ENCODE data around the gene PSAP.
"Not testable (repeated sequence)": the region's sequence is repeated elsewhere in the genome, so short reads cannot be mapped to it uniquely, and the experiment has no call there.

Gene PSAP

GRCh38 chr10:71850743-71851464 is at the start of gene PSAP:
TSS of gene PSAP (minus strand) at chr10:71851251. CDS start at chr10:71851221, 30 bp downstream.
- DNase-seq = peak; percentile 80

- DNase-seq = no peak
Observed at GRCh38 chr10:71900441-71901180, 49.6 kb upstream of the PSAP start.

GRCh38 chr10:71899665-71900412 is 48.8 kb upstream of the PSAP start:
- DNase-seq = no peak

GRCh38 chr10:71898346-71898745 is 47.3 kb upstream of the PSAP start:
- DNase-seq = not testable (repeated sequence)

GRCh38 chr10:71893920-71894319 is 42.9 kb upstream of the PSAP start:
- no peak for DNase-seq

- no peak for DNase-seq
Observed at GRCh38 chr10:71893258-71893815, 42.3 kb upstream of the PSAP start.

GRCh38 chr10:71891437-71891836 is 40.4 kb upstream of the PSAP start:
- no peak for DNase-seq

- DNase-seq = no peak
Observed at GRCh38 chr10:71889388-71889987, 38.4 kb upstream of the PSAP start.

- peak; percentile 69 for DNase-seq
Observed at GRCh38 chr10:71888623-71889387, 37.8 kb upstream of the PSAP start.

- DNase-seq = no peak
Observed at GRCh38 chr10:71888248-71888622, 37.2 kb upstream of the PSAP start.

GRCh38 chr10:71887743-71888142 is 36.7 kb upstream of the PSAP start:
- DNase-seq = no peak

- DNase-seq = no peak
Observed at GRCh38 chr10:71882813-71883659, 32.0 kb upstream of the PSAP start.

- DNase-seq = no peak
Observed at GRCh38 chr10:71881647-71882355, 30.8 kb upstream of the PSAP start.

GRCh38 chr10:71881307-71881624 is 30.2 kb upstream of the PSAP start:
- not testable (repeated sequence) for DNase-seq

GRCh38 chr10:71880425-71881306 is 29.6 kb upstream of the PSAP start:
- DNase-seq = peak; percentile 66

- no peak for DNase-seq
Observed at GRCh38 chr10:71878327-71879034, 27.4 kb upstream of the PSAP start.

GRCh38 chr10:71877821-71878220 is 26.8 kb upstream of the PSAP start:
- DNase-seq = no peak

GRCh38 chr10:71874680-71875354 is 23.8 kb upstream of the PSAP start:
- not testable (repeated sequence) for DNase-seq
